ENCODE results near the gene SLC14A1.

DNA sequence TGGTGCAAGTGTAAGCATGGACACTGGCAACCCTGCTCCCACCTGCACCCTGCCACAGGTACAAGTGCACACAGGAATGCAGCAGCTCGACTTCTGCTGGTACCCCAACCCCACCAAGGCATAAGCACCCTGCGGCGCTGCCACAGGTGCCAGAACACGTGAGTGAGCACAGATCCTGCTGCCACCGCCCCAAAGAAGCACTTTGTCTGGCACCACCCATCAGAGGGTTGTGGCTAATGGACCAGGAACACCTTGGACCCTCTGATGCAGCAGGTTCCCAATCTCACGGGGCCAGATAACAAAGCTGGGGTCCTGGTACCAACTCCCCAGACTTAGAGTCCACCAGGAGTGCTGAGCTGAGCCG, 32.2 kb upstream of the SLC14A1 start:
- TF ChIP-seq, protein P1, sequence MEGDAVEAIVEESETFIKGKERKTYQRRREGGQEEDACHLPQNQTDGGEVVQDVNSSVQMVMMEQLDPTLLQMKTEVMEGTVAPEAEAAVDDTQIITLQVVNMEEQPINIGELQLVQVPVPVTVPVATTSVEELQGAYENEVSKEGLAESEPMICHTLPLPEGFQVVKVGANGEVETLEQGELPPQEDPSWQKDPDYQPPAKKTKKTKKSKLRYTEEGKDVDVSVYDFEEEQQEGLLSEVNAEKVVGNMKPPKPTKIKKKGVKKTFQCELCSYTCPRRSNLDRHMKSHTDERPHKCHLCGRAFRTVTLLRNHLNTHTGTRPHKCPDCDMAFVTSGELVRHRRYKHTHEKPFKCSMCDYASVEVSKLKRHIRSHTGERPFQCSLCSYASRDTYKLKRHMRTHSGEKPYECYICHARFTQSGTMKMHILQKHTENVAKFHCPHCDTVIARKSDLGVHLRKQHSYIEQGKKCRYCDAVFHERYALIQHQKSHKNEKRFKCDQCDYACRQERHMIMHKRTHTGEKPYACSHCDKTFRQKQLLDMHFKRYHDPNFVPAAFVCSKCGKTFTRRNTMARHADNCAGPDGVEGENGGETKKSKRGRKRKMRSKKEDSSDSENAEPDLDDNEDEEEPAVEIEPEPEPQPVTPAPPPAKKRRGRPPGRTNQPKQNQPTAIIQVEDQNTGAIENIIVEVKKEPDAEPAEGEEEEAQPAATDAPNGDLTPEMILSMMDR (IDR thresholded peaks at IDR 0.05 in 8 of 11, conservative IDR thresholded peaks at IDR 0.05 in 3 of 11), result no peak
- TF ChIP-seq POLR2A (IDR thresholded peaks at IDR 0.05) (no peak), POLR2AphosphoS5 (IDR thresholded peaks at IDR 0.05) (no peak)
